Endothelial cell (in vitro differentiated cells): ENCODE results near the gene C9orf152. TPM values are rescaled to one million over a fixed set of nuclear protein-coding genes. Genes with fewer than 3 reads are reported as not detected.

Source experiments
- DNase-seq: peaks from one replicate; pipeline ENCODE4 v3.0.0; 2021; ENCODE audit warnings: low spot score
- H3K27ac Mint-ChIP-seq: one replicate; pipeline ENCODE4 v1.8.0; 2021; ENCODE audit warnings: mixed read lengths, inconsistent platforms; ENCODE audit not compliant: unreplicated experiment
- H3K27me3 Mint-ChIP-seq: one replicate; pipeline ENCODE4 v1.8.0; 2021; ENCODE audit warnings: mild to moderate bottlenecking, moderate library complexity, mixed read lengths, inconsistent platforms; ENCODE audit not compliant: unreplicated experiment
- H3K36me3 Mint-ChIP-seq: one replicate; pipeline ENCODE4 v1.8.0; 2021; ENCODE audit warnings: mild to moderate bottlenecking, low read depth, mixed read lengths, inconsistent platforms; ENCODE audit not compliant: unreplicated experiment
- H3K4me1 Mint-ChIP-seq: one replicate; pipeline ENCODE4 v1.8.0; 2021; ENCODE audit warnings: mild to moderate bottlenecking, mixed read lengths, inconsistent platforms; ENCODE audit not compliant: unreplicated experiment
- H3K4me3 Mint-ChIP-seq: one replicate; pipeline ENCODE4 v1.8.0; 2021; ENCODE audit warnings: mild to moderate bottlenecking, mixed read lengths, inconsistent platforms; ENCODE audit not compliant: unreplicated experiment
- H3K9me3 Mint-ChIP-seq: one replicate; pipeline ENCODE4 v1.8.0; 2021; ENCODE audit warnings: mixed read lengths, inconsistent platforms; ENCODE audit not compliant: unreplicated experiment
- total RNA-seq: library from RNA; stranded (reverse); fragmentation: NEBNext Ultra II Directional; extraction: Animal tissue kit (Norgen Biotek cat#: 25700); gene quantifications from one replicate; pipeline ENCODE4 v1.2.1, GENCODE V29; 2021; ENCODE audit not compliant: unreplicated experiment
- TF ChIP-seq, protein P1 (sequence below): fragments of 200-600 bp; sonication (generic); IDR thresholded peaks from one replicate; pipeline ENCODE4 v1.5.0; 2021; ENCODE audit warnings: antibody characterized with exemption; ENCODE audit not compliant: unreplicated experiment

The C9orf152 gene
- total RNA-seq, 1 donor from 2014 or later: not detected

DNA sequence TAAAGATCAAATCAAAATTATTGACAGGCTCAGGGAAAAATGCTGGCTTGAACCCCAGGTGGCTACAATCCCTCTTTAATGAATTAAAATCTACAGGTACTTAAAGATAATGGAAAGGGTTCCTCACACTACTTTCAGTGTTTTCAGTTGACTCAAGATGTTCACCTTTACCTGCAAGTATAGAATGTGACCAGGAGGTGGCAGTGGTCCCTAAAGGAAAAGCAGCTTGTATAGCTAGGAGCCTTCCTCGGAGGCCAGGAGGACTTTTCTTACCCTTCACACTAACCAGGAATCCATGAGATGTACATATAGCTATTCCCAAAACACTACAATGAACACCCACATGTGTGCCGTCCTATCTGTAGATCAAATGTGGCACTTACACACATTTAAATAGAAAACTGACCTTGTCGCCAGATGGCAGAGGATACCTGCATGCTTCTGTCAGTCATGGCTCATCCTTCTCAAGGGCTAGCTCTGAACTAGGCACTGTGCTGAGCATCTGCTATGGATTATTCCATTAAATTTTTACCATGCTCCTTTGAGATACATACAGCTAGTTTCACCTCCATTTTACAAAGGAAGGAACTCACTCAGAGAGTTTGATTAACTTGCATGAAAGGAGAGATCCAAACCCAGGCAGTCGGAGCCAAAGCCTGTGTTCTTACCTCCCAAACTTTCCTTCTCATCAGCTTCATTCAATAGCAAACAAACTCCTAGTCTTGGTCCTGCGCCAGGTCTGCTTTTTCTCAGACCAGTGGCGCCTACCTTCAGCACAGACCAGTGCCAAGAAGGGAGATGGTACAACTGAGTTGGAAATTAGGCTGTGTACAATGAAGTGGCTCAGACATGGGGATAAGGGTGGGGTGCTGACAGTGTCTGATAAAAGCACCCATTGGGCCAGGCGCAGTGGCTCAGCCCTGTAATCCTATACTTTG is 24.5 kb downstream of the C9orf152 start:
- Mint-ChIP-seq H3K27ac (no peak overlapping the region), H3K9me3 (no peaks in the 10 kb centered on the region), H3K36me3 (no peaks in the 10 kb centered on the region), H3K4me3 (no peak overlapping the region), H3K27me3 (no peaks in the 10 kb centered on the region), H3K4me1 (no peaks in the 10 kb centered on the region)
- DNase-seq: peak; percentile 70
- TF ChIP-seq, protein P1, sequence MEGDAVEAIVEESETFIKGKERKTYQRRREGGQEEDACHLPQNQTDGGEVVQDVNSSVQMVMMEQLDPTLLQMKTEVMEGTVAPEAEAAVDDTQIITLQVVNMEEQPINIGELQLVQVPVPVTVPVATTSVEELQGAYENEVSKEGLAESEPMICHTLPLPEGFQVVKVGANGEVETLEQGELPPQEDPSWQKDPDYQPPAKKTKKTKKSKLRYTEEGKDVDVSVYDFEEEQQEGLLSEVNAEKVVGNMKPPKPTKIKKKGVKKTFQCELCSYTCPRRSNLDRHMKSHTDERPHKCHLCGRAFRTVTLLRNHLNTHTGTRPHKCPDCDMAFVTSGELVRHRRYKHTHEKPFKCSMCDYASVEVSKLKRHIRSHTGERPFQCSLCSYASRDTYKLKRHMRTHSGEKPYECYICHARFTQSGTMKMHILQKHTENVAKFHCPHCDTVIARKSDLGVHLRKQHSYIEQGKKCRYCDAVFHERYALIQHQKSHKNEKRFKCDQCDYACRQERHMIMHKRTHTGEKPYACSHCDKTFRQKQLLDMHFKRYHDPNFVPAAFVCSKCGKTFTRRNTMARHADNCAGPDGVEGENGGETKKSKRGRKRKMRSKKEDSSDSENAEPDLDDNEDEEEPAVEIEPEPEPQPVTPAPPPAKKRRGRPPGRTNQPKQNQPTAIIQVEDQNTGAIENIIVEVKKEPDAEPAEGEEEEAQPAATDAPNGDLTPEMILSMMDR: peak; percentile 88

DNA sequence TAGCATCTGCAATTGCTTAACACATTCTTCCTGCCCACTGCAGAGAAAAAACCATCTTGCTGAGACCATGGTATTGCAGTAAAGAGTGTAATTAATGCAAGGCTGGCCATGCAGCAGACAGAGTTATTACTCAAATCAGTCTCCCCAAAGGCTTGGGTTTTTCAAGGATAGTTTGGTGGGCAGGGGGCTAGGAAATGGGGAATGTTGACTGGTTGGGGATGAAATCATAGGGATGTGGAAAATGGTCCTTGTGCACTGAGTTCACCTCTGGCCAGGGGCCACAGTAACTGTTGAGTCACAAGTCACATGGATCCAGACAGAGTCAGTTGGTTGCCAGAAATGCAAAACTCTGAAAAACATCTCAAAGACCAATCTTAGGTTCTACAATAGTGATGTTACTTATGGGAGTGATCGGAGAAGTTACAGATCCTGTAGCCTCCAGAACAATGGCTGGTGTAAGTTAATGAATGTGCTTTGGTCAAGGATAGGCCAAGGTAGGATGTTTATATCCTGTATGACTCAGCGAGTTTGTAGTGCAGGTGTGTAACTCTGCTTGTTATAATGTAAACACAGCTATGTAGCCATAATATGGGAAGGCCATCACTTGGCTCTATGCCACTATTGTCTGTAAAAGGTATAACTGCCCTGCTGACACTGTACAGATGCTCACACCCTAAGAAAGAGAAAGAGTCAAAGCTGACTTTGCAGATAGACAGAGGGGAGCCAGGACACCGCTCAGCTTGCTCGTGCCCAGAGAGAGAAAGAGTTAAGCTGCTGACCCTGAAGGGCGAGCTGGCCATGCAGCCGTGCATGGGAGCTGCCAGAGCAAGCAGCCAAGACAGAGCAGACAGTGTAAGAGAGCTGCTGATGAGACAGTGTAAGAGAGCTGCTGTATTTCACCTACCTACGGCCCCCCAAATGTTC is 27.2 kb downstream of the C9orf152 start:
- DNase-seq: no peak
- TF ChIP-seq, protein P1: no peak
- Mint-ChIP-seq H3K36me3 (no peaks in the 10 kb centered on the region), H3K27ac (no peak overlapping the region), H3K27me3 (peaks cover 2% of the 10 kb centered on the region), H3K9me3 (no peaks in the 10 kb centered on the region), H3K4me3 (no peak overlapping the region), H3K4me1 (peaks cover 6% of the 10 kb centered on the region)

DNA sequence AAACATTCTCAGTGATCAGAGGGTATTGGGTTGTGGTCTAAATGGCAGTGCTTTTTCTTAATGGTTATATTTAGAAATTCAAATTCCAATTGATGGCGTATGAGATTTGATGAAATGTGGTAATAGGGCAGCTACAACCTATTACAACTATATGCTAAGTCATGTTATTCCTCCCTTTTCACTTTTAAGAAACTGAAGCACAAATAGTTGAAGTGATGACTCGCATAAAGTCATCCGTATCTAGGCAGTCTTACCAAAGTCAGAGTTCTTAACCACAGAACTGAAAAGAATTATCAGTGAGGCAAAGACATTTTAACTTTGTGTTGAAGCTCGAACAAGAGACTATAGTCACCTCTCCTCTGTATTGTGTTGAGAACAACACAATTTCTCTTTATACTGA is 28.2 kb downstream of the C9orf152 start:
- H3K4me1 Mint-ChIP-seq: peaks cover 6% of the 10 kb centered on the region
- DNase-seq: no peak
- H3K4me3 Mint-ChIP-seq: no peak overlapping the region
- TF ChIP-seq, protein P1: no peak
- no peaks in the 10 kb centered on the region for H3K36me3 Mint-ChIP-seq
- no peaks in the 10 kb centered on the region for H3K9me3 Mint-ChIP-seq
- H3K27me3 Mint-ChIP-seq: peaks cover 4% of the 10 kb centered on the region
- no peak overlapping the region for H3K27ac Mint-ChIP-seq

DNA sequence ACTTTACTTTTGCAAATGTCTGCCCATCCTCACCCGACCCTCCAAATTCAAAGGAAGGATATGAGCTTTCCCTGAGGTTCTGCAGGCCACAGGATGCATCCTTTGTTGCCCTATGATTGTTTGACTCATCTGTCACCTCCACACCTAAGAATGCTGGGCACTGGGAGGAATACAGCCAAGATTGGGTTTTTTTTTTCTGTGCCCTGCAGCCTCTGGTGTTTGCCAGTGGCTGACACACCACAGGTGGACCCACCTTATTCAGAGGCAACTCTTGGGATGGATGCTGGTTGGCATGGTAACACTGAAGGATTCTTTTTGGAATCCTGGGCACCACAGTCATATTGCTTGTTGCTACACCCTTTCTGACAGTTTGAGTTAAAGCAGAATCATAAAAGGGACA is 29.7 kb downstream of the C9orf152 start:
- H3K4me3 Mint-ChIP-seq: no peak overlapping the region
- TF ChIP-seq, protein P1: no peak
- peaks cover 4% of the 10 kb centered on the region for H3K36me3 Mint-ChIP-seq
- peaks cover 11% of the 10 kb centered on the region for H3K4me1 Mint-ChIP-seq
- no peak overlapping the region for H3K27ac Mint-ChIP-seq
- DNase-seq: no peak
- H3K9me3 Mint-ChIP-seq: no peaks in the 10 kb centered on the region
- H3K27me3 Mint-ChIP-seq: peaks cover 5% of the 10 kb centered on the region
